HEK293T (cell line): Measurements from ENCODE around the gene MMS19.

ENCODE experiments used
- CTCF ChIA-PET: fragments of 350-600 bp; formaldehyde crosslinking; extraction: SDS; loops from one replicate; lab custom pipeline; 2021; ENCODE audit warnings: antibody characterized with exemption, inconsistent platforms; lab: Yijun Ruan, JAX
- POLR2A ChIA-PET: fragments of 350-600 bp; formaldehyde crosslinking; extraction: SDS; loops from one replicate; lab custom pipeline; 2020; ENCODE audit warnings: antibody characterized with exemption, inconsistent platforms; lab: Yijun Ruan, JAX
- DNase-seq: peaks from one replicate; pipeline ENCODE4 v3.0.0; 2012; ENCODE audit warnings: mixed read lengths; ENCODE audit errors: extremely low spot score
- ARNT ChIP-seq: fragments of 450-650 bp; IDR thresholded peaks from 2 replicates; pipeline ENCODE4 v1.6.1; 2017; ENCODE audit warnings: mild to moderate bottlenecking
- BHLHE40 ChIP-seq: fragments of 450-650 bp; IDR thresholded peaks from 2 replicates; pipeline ENCODE4 v1.6.1; 2016; ENCODE audit warnings: mild to moderate bottlenecking, moderate library complexity, borderline replicate concordance
- CTBP1 ChIP-seq: fragments of 450-650 bp; IDR thresholded peaks from 2 replicates; pipeline ENCODE4 v1.6.1; 2016; ENCODE audit warnings: borderline replicate concordance
- ELF4 ChIP-seq: fragments of 450-650 bp; IDR thresholded peaks from 2 replicates; pipeline ENCODE4 v1.6.1; 2017; ENCODE audit warnings: antibody characterized with exemption
- FOXA1 ChIP-seq: fragments of 450-650 bp; IDR thresholded peaks from 2 replicates; pipeline ENCODE4 v1.6.1; 2016; ENCODE audit warnings: mild to moderate bottlenecking
- FOXK2 ChIP-seq: fragments of 450-650 bp; IDR thresholded peaks from 2 replicates; pipeline ENCODE4 v1.6.1; 2016; ENCODE audit warnings: mild to moderate bottlenecking
- FOXM1 ChIP-seq: fragments of 450-650 bp; IDR thresholded peaks from 2 replicates; pipeline ENCODE4 v1.6.1; 2017; ENCODE audit warnings: mild to moderate bottlenecking, borderline replicate concordance
- HDGF ChIP-seq: fragments of 450-650 bp; IDR thresholded peaks from 2 replicates; pipeline ENCODE4 v1.6.1; 2017; ENCODE audit warnings: antibody characterized with exemption, borderline replicate concordance
- L3MBTL2 ChIP-seq: fragments of 450-650 bp; conservative IDR thresholded peaks from 2 replicates; pipeline ENCODE4 v1.6.1; 2016; ENCODE audit warnings: mild to moderate bottlenecking
- LEF1 ChIP-seq: fragments of 450-650 bp; IDR thresholded peaks from 2 replicates; pipeline ENCODE4 v1.6.1; 2017; ENCODE audit warnings: mild to moderate bottlenecking, borderline replicate concordance
- NFRKB ChIP-seq: fragments of 450-650 bp; IDR thresholded peaks from 2 replicates; pipeline ENCODE4 v1.6.1; 2016; ENCODE audit warnings: mild to moderate bottlenecking, moderate library complexity
- SP1 ChIP-seq: fragments of 450-650 bp; IDR thresholded peaks from 2 replicates; pipeline ENCODE4 v1.6.1; 2017
- SUZ12 ChIP-seq: fragments of 450-650 bp; IDR thresholded peaks from 2 replicates; pipeline ENCODE4 v1.6.1; 2016; ENCODE audit warnings: mild to moderate bottlenecking
- TARDBP ChIP-seq: fragments of 450-650 bp; IDR thresholded peaks from 2 replicates; pipeline ENCODE4 v1.6.1; 2016
- ZNF384 ChIP-seq: fragments of 450-650 bp; IDR thresholded peaks from 2 replicates; pipeline ENCODE4 v1.6.1; 2016
- TF ChIP-seq, protein P1 (sequence below): fragments of 450-650 bp; IDR thresholded peaks from 2 replicates; pipeline ENCODE4 v1.6.1; 2016

Gene MMS19, protein sequence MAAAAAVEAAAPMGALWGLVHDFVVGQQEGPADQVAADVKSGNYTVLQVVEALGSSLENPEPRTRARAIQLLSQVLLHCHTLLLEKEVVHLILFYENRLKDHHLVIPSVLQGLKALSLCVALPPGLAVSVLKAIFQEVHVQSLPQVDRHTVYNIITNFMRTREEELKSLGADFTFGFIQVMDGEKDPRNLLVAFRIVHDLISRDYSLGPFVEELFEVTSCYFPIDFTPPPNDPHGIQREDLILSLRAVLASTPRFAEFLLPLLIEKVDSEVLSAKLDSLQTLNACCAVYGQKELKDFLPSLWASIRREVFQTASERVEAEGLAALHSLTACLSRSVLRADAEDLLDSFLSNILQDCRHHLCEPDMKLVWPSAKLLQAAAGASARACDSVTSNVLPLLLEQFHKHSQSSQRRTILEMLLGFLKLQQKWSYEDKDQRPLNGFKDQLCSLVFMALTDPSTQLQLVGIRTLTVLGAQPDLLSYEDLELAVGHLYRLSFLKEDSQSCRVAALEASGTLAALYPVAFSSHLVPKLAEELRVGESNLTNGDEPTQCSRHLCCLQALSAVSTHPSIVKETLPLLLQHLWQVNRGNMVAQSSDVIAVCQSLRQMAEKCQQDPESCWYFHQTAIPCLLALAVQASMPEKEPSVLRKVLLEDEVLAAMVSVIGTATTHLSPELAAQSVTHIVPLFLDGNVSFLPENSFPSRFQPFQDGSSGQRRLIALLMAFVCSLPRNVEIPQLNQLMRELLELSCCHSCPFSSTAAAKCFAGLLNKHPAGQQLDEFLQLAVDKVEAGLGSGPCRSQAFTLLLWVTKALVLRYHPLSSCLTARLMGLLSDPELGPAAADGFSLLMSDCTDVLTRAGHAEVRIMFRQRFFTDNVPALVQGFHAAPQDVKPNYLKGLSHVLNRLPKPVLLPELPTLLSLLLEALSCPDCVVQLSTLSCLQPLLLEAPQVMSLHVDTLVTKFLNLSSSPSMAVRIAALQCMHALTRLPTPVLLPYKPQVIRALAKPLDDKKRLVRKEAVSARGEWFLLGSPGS

DNA sequence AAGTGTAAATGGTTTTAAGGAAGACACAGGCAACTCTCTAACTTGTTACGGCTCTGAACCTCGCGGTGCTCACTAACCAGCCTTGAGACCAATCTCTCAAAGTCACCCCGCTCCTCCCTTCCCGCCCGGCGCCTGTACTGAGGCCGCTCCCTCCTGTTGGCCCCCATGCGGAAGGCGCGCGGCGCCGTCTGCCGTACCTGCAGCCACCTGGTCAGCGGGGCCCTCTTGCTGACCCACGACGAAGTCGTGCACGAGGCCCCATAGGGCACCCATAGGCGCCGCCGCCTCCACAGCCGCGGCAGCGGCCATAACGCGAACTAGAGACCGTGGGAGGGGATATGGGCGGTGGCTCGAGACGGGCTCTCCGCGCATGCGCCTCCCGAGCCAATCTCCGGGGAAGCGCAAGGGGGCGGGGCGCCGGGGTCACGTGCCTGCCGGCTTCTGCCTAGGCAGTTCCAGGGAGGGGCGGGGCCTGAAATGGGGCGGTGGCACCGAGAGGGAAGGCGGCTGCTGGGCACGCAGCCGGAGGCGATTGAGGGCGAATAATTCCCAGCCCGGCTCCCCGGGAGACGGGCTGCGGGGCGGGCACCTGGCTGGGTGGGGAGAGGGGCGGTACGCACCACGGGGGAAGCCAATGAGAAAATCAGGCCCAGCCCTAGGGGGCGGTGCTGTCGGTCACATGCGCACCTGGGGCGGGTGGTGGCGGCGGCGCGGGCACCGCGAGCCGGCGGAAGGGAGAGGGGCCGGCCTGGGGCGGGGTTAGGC is at the start of gene MMS19:
Gene MMS19, minus strand, starts transcription at position 347 of the 765 bp plus-strand sequence. Its CDS starts 38 bp downstream, at position 309.
- peak; percentile 100 for DNase-seq
- no peak for TF ChIP-seq ZNF384
- TF ChIP-seq ELF4, result peak; percentile 63
- no peak for TF ChIP-seq FOXA1
- TF ChIP-seq BHLHE40, result no peak
- no peak for TF ChIP-seq FOXM1
- TF ChIP-seq NFRKB, result no peak
- no peak for TF ChIP-seq FOXK2
- no peak for TF ChIP-seq CTBP1
- no peak for TF ChIP-seq SUZ12
- TF ChIP-seq L3MBTL2, result peak; percentile 81
- TF ChIP-seq, protein P1, sequence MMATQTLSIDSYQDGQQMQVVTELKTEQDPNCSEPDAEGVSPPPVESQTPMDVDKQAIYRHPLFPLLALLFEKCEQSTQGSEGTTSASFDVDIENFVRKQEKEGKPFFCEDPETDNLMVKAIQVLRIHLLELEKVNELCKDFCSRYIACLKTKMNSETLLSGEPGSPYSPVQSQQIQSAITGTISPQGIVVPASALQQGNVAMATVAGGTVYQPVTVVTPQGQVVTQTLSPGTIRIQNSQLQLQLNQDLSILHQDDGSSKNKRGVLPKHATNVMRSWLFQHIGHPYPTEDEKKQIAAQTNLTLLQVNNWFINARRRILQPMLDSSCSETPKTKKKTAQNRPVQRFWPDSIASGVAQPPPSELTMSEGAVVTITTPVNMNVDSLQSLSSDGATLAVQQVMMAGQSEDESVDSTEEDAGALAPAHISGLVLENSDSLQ, result peak; percentile 98
- no peak for TF ChIP-seq LEF1
- CTCF ChIA-PET, result no interaction called here
- POLR2A ChIA-PET, result interaction anchor here (0.8 to 1.8 kb wide), 7 partner anchors 8 to 143 kb away, joined by 3 to 5 read pairs (median 4); partner anchors contain the start of gene PI4K2A

DNA sequence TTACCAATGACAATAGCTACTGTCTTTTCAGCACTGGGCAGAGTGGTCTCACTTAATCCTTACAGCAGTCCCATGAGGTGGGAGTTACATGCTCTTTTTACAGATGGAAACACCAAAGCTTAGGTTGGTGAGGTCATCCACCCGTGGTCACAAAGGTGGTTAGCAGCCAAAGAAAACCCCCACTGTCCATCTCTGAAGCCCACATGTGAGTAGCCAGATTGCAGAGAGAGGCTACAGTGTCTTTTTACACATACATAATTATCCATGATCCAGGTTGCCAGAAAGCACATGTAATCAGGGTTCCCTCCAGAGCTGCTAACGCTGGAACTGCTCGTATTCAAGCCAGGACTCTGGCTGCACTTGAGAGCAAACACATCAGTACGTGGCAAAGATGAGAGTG is 49.7 kb upstream of the MMS19 start:
- no peak for TF ChIP-seq SUZ12
- no peak for TF ChIP-seq LEF1
- TF ChIP-seq L3MBTL2, result no peak
- TF ChIP-seq SP1, result no peak
- TF ChIP-seq, protein P1, result no peak
- TF ChIP-seq TARDBP, result no peak
- ChIA-PET CTCF (no interaction called here), POLR2A (no interaction called here)
- DNase-seq, result no peak

DNA sequence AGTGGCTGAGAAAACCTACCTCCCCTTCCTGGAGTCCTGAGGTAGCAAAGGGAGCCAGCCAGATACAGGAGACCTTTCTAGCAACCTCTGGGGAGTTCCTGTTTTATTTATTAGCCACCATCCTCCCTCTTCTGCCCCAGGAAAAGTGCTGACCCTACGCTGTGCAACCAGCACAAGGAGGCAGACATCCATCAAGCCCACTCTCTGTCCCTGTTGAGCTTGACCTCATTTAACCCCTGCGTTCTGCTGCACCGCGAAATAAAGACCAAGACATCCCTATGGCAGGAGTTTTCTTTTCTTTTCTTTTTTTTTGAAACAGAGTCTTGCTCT is 49.0 kb upstream of the MMS19 start:
- POLR2A ChIA-PET, result no interaction called here
- no peak for TF ChIP-seq HDGF
- TF ChIP-seq TARDBP, result no peak
- no peak for TF ChIP-seq FOXK2
- TF ChIP-seq CTBP1, result no peak
- TF ChIP-seq, protein P1, result no peak
- no peak for TF ChIP-seq ZNF384
- TF ChIP-seq LEF1, result no peak
- no peak for TF ChIP-seq SP1
- no peak for TF ChIP-seq NFRKB
- no peak for TF ChIP-seq SUZ12

DNA sequence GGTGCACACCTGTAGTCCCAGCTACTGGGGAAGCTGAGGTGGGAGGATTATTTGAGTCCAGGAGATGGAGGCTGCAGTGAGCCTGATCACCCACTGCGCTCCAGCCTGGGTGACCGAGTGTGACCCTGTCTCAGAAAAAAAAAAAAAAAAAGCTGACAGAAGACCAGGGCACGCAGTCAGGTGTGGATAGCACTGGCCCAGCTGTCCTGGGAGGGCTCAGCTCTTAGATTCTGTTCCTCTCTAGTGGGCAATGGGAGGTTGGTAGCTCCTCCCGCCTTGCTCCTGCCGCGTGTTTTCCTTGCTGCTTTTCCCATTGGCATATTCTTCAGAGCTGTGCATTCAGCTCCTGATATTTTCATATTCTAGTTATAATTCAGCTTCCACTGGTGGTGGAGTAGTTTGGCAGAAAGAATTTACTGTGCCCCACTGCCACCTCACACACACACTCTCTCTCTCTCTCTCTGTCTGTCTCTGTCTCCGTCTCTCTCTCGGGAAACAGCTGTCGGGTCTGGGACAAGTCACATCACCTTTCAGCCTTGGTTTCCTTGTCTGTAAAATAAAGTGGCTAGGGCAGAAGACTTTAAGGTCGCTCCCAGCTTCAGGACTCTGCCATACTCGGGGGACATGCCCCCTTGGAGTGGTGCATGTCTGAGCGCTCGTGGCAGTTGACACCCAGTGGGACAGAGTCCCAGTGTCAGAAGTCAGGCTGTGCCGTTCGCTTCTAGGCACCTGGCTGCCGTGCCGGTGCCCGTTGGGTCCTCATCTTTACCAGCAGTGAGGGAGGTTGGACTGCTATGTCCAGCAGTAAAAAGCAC is 48.4 kb upstream of the MMS19 start:
- TF ChIP-seq L3MBTL2 (no peak), CTBP1 (no peak), LEF1 (no peak), HDGF (no peak), FOXM1 (no peak), TARDBP (no peak), ELF4 (no peak), SP1 (no peak), SUZ12 (no peak), NFRKB (no peak), FOXK2 (no peak), BHLHE40 (no peak), FOXA1 (no peak), ZNF384 (no peak), ARNT (no peak)
- TF ChIP-seq, protein P1, result no peak
- no peak for DNase-seq
- CTCF ChIA-PET, result interaction anchor here (0.6 to 1.8 kb wide), 5 partner anchors 12 to 1173 kb away, joined by 3 to 12 read pairs (median 3); no protein-coding TSS in a partner anchor
- POLR2A ChIA-PET, result no interaction called here

More for the DNA sequence above, 49.0 kb upstream of the MMS19 start:
- no peak for DNase-seq
- CTCF ChIA-PET, result interaction anchor here (0.6 to 0.9 kb wide), 2 partner anchors 20 to 86 kb away, joined by 3 read pairs; no protein-coding TSS in a partner anchor
